Esophagus muscularis mucosa (tissue), 4 donors: ENCODE measurements around the gene GLE1. TPM values are rescaled to one million over a fixed set of nuclear protein-coding genes. Genes with fewer than 3 reads are reported as not detected.

Experiments
- DNase-seq: peaks from one replicate; pipeline ENCODE4 v3.0.0-alpha.2; 2017; ENCODE audit errors: extremely low spot score
- H3K27ac ChIP-seq, 4 donors: fragments of 200-600 bp; sonication (generic); replicated peaks in 1 of 4; 1 replicate in 3 of 4; 2 replicates in 1 of 4; pipeline ENCODE4 v1.5.1; 2016 to 2019; ENCODE audit warnings: mild to moderate bottlenecking in 1 of 4
- H3K27me3 ChIP-seq, 4 donors: fragments of 200-600 bp; sonication (generic); one replicate each; pipeline versions ENCODE4 v1.5.1 to v1.6.0; 2016 to 2019
- H3K36me3 ChIP-seq, 4 donors: fragments of 200-600 bp; sonication (generic); one replicate each; pipeline ENCODE4 v1.5.1; 2016 to 2019
- H3K4me1 ChIP-seq, 4 donors: fragments of 200-600 bp; sonication (generic); one replicate each; pipeline ENCODE4 v1.5.1; 2016 to 2019
- H3K4me3 ChIP-seq, 4 donors: fragments of 200-600 bp; sonication (generic); 1 replicate in 2 of 4; 2 replicates in 2 of 4; pipeline ENCODE4 v1.5.1; 2016 to 2019; ENCODE audit warnings: mild to moderate bottlenecking in 4 of 4, moderate library complexity in 1 of 4
- H3K9me3 ChIP-seq, 4 donors: fragments of 200-600 bp; sonication (generic); 1 replicate in 3 of 4; 2 replicates in 1 of 4; pipeline ENCODE4 v1.5.1; 2016 to 2019
- CTCF ChIP-seq, 3 experiments: fragments of 200-600 bp in 2 of 3; fragments of 450-650 bp in 1 of 3; sonication (generic) in 2 of 3; IDR thresholded peaks; one replicate each; pipeline ENCODE4 v1.5.1; 2017 to 2019; ENCODE audit warnings: antibody characterized with exemption in 3 of 3, mild to moderate bottlenecking in 2 of 3, moderate library complexity in 1 of 3
- EP300 ChIP-seq: sonication (generic); formaldehyde crosslinking; IDR thresholded peaks from one replicate; pipeline ENCODE4 v1.6.1; 2017; ENCODE audit warnings: antibody characterized with exemption
- POLR2A ChIP-seq: fragments of 450-650 bp; IDR thresholded peaks from one replicate; pipeline ENCODE4 v1.6.1; 2017; ENCODE audit warnings: antibody characterized with exemption, moderate library complexity, mild to moderate bottlenecking, low read depth
- POLR2AphosphoS5 ChIP-seq, 2 donors: sonication (generic); formaldehyde crosslinking; IDR thresholded peaks; one replicate each; pipeline ENCODE4 v1.6.1; 2017; ENCODE audit warnings: antibody characterized with exemption in 2 of 2
- WGBS: methylation state at CpG from one replicate; pipeline ENCODE4 v1.1.5; 2018; 5-methylcytosine and 5-hydroxymethylcytosine counted together
- intact Hi-C: fragments of 100-400 bp; cut with DNase I; formaldehyde crosslinking; loops from one replicate; pipeline ENCODE4 v1.15.1; 2023
- total RNA-seq, 4 donors: library from RNA; depleted of rRNA; stranded (reverse); fragments of >200 nt; gene quantifications; one replicate each; pipeline versions ENCODE4 v1.1.0 to v1.2.1, GENCODE V29; 2016

The GLE1 gene
- total RNA-seq, 4 donors from 2014 or later = 18.3 to 27.8 (median 20.5) TPM

- peaks cover 14 to 20% (median 17%) of the 10 kb centered on the region in 4 donors for H3K4me1 ChIP-seq
- intact Hi-C loops = no loop called here
- WGBS = 41% methylated on average over 13 of the region's 14 CpGs
- peak overlapping the region; percentile 87 to 93 (median 90) for H3K4me3 ChIP-seq
- H3K27ac ChIP-seq = peak overlapping the region in 3 of 4 donors; percentile 84 to 95 (median 90)
- DNase-seq = no peak
- no peaks in the 10 kb centered on the region for H3K27me3 ChIP-seq
- H3K9me3 ChIP-seq = no peaks in the 10 kb centered on the region
- H3K36me3 ChIP-seq = peaks cover 23 to 32% (median 24%) of the 10 kb centered on the region in 4 donors
- TF ChIP-seq EP300 (no peak), POLR2A (no peak), CTCF (IDR thresholded peaks at IDR 0.05) (no peak), POLR2AphosphoS5 (IDR thresholded peaks at IDR 0.05) (no peak)
Observed at GRCh38 chr9:128457207-128457606, 47.3 kb upstream of the GLE1 start.

- Histone ChIP-seq H3K27me3 (no peaks in the 10 kb centered on the region), H3K27ac (no peak overlapping the region), H3K4me1 (peaks cover 14 to 20% (median 17%) of the 10 kb centered on the region in 4 donors), H3K36me3 (peaks cover 38 to 50% (median 41%) of the 10 kb centered on the region in 4 donors), H3K4me3 (no peak overlapping the region), H3K9me3 (no peaks in the 10 kb centered on the region)
- no peak for TF ChIP-seq EP300
- no peak for TF ChIP-seq CTCF (IDR thresholded peaks at IDR 0.05)
- no peak for TF ChIP-seq POLR2AphosphoS5 (IDR thresholded peaks at IDR 0.05)
- no peak for TF ChIP-seq POLR2A
- 94% methylated on average over 2 of the region's 3 CpGs for WGBS
- DNase-seq = no peak
- intact Hi-C loops = no loop called here
Observed at GRCh38 chr9:128459011-128459410, 45.5 kb upstream of the GLE1 start.

- H3K9me3 ChIP-seq = no peaks in the 10 kb centered on the region
- H3K4me3 ChIP-seq = no peak overlapping the region
- no peak for DNase-seq
- no peaks in the 10 kb centered on the region for H3K27me3 ChIP-seq
- no peak for TF ChIP-seq CTCF (IDR thresholded peaks at IDR 0.05)
- TF ChIP-seq POLR2A = no peak
- no peak for TF ChIP-seq POLR2AphosphoS5 (IDR thresholded peaks at IDR 0.05)
- H3K4me1 ChIP-seq = no peaks in the 10 kb centered on the region
- no peak overlapping the region for H3K27ac ChIP-seq
- WGBS = 88% methylated on average over 7 of the region's 7 CpGs
- intact Hi-C loops = no loop called here
- H3K36me3 ChIP-seq = peaks cover 19 to 78% (median 43%) of the 10 kb centered on the region in 4 donors
Observed at GRCh38 chr9:128469070-128469469, 35.4 kb upstream of the GLE1 start.

GRCh38 chr9:128470560-128470959 lies 34.0 kb upstream of the GLE1 start:
- no peak for DNase-seq
- H3K27me3 ChIP-seq = no peaks in the 10 kb centered on the region
- TF ChIP-seq EP300 (no peak), POLR2A (no peak), POLR2AphosphoS5 (IDR thresholded peaks at IDR 0.05) (no peak), CTCF (IDR thresholded peaks at IDR 0.05) (no peak)
- no peak overlapping the region for H3K27ac ChIP-seq
- H3K4me3 ChIP-seq = no peak overlapping the region
- intact Hi-C loops = no loop called here
- no peaks in the 10 kb centered on the region for H3K9me3 ChIP-seq
- H3K36me3 ChIP-seq = peaks cover 14 to 83% (median 43%) of the 10 kb centered on the region in 4 donors
- H3K4me1 ChIP-seq = no peaks in the 10 kb centered on the region
- 67% methylated on average over 5 of the region's 5 CpGs for WGBS

- TF ChIP-seq CTCF (IDR thresholded peaks at IDR 0.05) = no peak
- TF ChIP-seq EP300 = no peak
- no peak for TF ChIP-seq POLR2A
- no peak for TF ChIP-seq POLR2AphosphoS5 (IDR thresholded peaks at IDR 0.05)
- Histone ChIP-seq H3K36me3 (peaks cover 21 to 86% (median 54%) of the 10 kb centered on the region in 4 donors), H3K27me3 (no peaks in the 10 kb centered on the region), H3K9me3 (no peaks in the 10 kb centered on the region), H3K4me1 (no peaks in the 10 kb centered on the region), H3K4me3 (no peak overlapping the region), H3K27ac (no peak overlapping the region)
- 97% methylated on average over 5 of the region's 5 CpGs for WGBS
- intact Hi-C loops = no loop called here
- no peak for DNase-seq
Observed at GRCh38 chr9:128473104-128473503, 31.4 kb upstream of the GLE1 start.
